Mucosa of rectum (tissue), 2 donors: Measurements from ENCODE around the gene PLD1.
A peak's percentile ranks its signal among the peaks of the same experiment; 100 is the strongest.

Experiments
- H3K27ac ChIP-seq, 2 donors: one replicate each; pipeline ENCODE4 v1.7.0; 2013; ENCODE audit warnings: inconsistent platforms in 2 of 2, low read depth in 2 of 2, low read length in 2 of 2
- H3K27me3 ChIP-seq, 2 donors: one replicate each; pipeline ENCODE4 v1.7.0; 2013; ENCODE audit warnings: low read length in 2 of 2; ENCODE audit not compliant: control insufficient read depth in 2 of 2, insufficient read depth in 2 of 2
- H3K36me3 ChIP-seq, 2 donors: one replicate each; pipeline ENCODE4 v1.7.0; 2013; ENCODE audit warnings: low read length in 2 of 2; ENCODE audit not compliant: control insufficient read depth in 2 of 2, insufficient read depth in 2 of 2
- H3K4me1 ChIP-seq, 2 donors: one replicate each; pipeline ENCODE4 v1.7.0; 2013; ENCODE audit warnings: low read length in 2 of 2, mild to moderate bottlenecking in 1 of 2; ENCODE audit not compliant: control insufficient read depth in 2 of 2, insufficient read depth in 2 of 2
- H3K4me3 ChIP-seq, 2 donors: one replicate each; pipeline ENCODE4 v1.7.0; 2013; ENCODE audit warnings: low read length in 2 of 2
- H3K9ac ChIP-seq, 2 donors: one replicate each; pipeline ENCODE4 v1.7.0; 2013; ENCODE audit warnings: low read length in 2 of 2, low read depth in 1 of 2, mild to moderate bottlenecking in 1 of 2
- H3K9me3 ChIP-seq, 2 donors: one replicate each; pipeline ENCODE4 v1.7.0; 2013; ENCODE audit warnings: low read length in 2 of 2; ENCODE audit not compliant: control insufficient read depth in 2 of 2
- donor health status: healthy.
- donor health status: Normal muscosa, but diverticular disease.

The PLD1 gene

GRCh38 chr3:171775943-171776342 lies 34.3 kb downstream of the PLD1 start:
- peaks cover 7 to 21% of the 10 kb centered on the region in 2 donors for H3K4me1 ChIP-seq
- no peaks in the 10 kb centered on the region for H3K36me3 ChIP-seq
- H3K9me3 ChIP-seq = no peaks in the 10 kb centered on the region
- no peak overlapping the region for H3K4me3 ChIP-seq
- H3K9ac ChIP-seq = no peak overlapping the region
- H3K27me3 ChIP-seq = no peaks in the 10 kb centered on the region
- no peak overlapping the region for H3K27ac ChIP-seq

GRCh38 chr3:171774521-171774920 lies 35.8 kb downstream of the PLD1 start:
- H3K9me3 ChIP-seq = no peaks in the 10 kb centered on the region
- peaks cover 7 to 25% of the 10 kb centered on the region in 2 donors for H3K4me1 ChIP-seq
- no peak overlapping the region for H3K9ac ChIP-seq
- no peaks in the 10 kb centered on the region for H3K27me3 ChIP-seq
- H3K4me3 ChIP-seq = no peak overlapping the region
- no peaks in the 10 kb centered on the region for H3K36me3 ChIP-seq
- H3K27ac ChIP-seq = no peak overlapping the region

GRCh38 chr3:171772427-171773056 lies 37.7 kb downstream of the PLD1 start:
- Histone ChIP-seq H3K36me3 (no peaks in the 10 kb centered on the region), H3K4me1 (peaks cover 7 to 27% of the 10 kb centered on the region in 2 donors), H3K9ac (peak overlapping the region in 1 of 2 donors; percentile 7), H3K27me3 (peaks cover 0 to 2% of the 10 kb centered on the region in 2 donors), H3K27ac (no peak overlapping the region), H3K9me3 (no peaks in the 10 kb centered on the region), H3K4me3 (no peak overlapping the region)

- peaks cover 0 to 2% of the 10 kb centered on the region in 2 donors for H3K27me3 ChIP-seq
- peak overlapping the region; percentile 58 to 75 for H3K27ac ChIP-seq
- H3K9me3 ChIP-seq = no peaks in the 10 kb centered on the region
- H3K4me3 ChIP-seq = peak overlapping the region; percentile 50 to 74
- peak overlapping the region; percentile 54 to 55 for H3K9ac ChIP-seq
- peaks cover 3 to 24% of the 10 kb centered on the region in 2 donors for H3K4me1 ChIP-seq
- H3K36me3 ChIP-seq = no peaks in the 10 kb centered on the region
Measured at GRCh38 chr3:171770689-171771620, 39.3 kb downstream of the PLD1 start.

DNA sequence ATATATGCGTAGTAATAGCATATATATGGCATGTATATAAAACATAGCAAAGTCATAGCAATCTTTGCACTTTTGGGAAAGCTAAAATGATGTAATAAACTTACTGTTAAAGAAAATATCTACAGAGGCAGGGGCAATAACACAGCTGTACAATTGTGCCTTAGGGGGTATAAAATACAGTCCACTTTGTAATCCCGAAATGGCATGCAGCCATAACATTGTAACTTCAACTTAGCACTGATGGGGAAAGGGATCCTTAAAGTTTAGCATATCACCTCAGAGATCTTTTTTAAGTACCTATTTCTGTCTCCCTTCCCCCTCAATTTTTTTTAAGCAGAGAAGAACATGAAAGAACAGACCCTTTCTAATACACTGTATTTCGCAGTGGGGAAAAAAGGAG lies 40.8 kb downstream of the PLD1 start:
- peaks cover 3 to 26% of the 10 kb centered on the region in 2 donors for H3K4me1 ChIP-seq
- no peak overlapping the region for H3K27ac ChIP-seq
- no peaks in the 10 kb centered on the region for H3K36me3 ChIP-seq
- H3K9me3 ChIP-seq = no peaks in the 10 kb centered on the region
- peaks cover 0 to 2% of the 10 kb centered on the region in 2 donors for H3K27me3 ChIP-seq
- no peak overlapping the region for H3K9ac ChIP-seq
- no peak overlapping the region for H3K4me3 ChIP-seq

GRCh38 chr3:171768986-171769385 lies 41.3 kb downstream of the PLD1 start:
- H3K27me3 ChIP-seq = peaks cover 0 to 2% of the 10 kb centered on the region in 2 donors
- no peaks in the 10 kb centered on the region for H3K36me3 ChIP-seq
- H3K4me3 ChIP-seq = peak overlapping the region in 1 of 2 donors; percentile 15
- no peaks in the 10 kb centered on the region for H3K9me3 ChIP-seq
- H3K27ac ChIP-seq = no peak overlapping the region
- no peak overlapping the region for H3K9ac ChIP-seq
- H3K4me1 ChIP-seq = peaks cover 3 to 29% of the 10 kb centered on the region in 2 donors

DNA sequence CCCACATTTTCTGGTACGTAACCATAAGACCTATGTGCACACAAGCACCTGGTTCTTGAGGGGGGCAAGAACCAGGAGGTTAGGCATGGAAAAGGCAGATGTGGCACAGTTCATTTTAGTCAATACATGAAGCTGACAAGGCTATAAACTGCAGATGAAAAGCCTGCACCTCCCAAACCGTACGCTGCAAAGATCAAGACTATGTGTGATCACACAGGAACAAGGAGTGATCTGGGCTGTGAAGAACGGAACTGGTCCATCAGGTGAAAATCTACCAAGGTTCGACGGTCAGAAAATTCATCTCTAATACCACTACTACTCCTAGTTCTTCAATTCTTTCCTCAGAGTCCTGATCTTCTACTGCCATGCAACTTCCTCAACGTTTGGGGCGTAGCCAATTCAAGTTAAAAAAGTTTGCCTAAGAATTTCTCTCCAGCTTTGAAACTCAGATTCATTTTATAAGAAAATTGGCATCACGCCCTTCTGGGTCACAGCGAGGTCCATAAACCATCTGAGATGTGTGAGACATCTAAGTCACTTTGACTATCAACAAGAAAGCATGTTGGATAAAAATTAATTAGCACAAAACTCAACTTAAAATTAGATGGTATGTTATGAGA lies 41.9 kb downstream of the PLD1 start:
- H3K4me3 ChIP-seq = peak overlapping the region in 1 of 2 donors; percentile 15
- H3K9ac ChIP-seq = no peak overlapping the region
- H3K9me3 ChIP-seq = no peaks in the 10 kb centered on the region
- no peak overlapping the region for H3K27ac ChIP-seq
- H3K36me3 ChIP-seq = no peaks in the 10 kb centered on the region
- H3K4me1 ChIP-seq = peaks cover 3 to 29% of the 10 kb centered on the region in 2 donors
- peaks cover 0 to 2% of the 10 kb centered on the region in 2 donors for H3K27me3 ChIP-seq

DNA sequence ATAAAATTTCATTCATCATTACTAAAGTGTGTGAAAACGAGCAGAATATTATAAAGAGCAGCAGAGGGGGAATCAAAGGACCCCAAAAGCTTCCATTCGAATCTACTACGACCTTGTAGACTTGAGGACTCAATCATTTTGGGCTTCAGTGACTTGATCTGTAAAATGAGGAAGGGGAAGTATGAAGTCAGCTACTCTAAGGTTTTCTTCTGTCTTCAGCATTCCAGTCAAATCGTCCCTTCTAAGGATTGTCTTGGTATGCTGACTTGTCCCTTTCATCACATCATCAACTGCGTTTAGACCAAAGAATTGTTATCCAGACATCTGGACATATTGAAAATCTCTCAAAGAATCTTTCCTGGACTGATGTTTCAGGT lies 44.8 kb downstream of the PLD1 start:
- H3K27me3 ChIP-seq = peaks cover 0 to 2% of the 10 kb centered on the region in 2 donors
- H3K4me3 ChIP-seq = no peak overlapping the region
- H3K36me3 ChIP-seq = no peaks in the 10 kb centered on the region
- no peak overlapping the region for H3K27ac ChIP-seq
- peaks cover 1 to 15% of the 10 kb centered on the region in 2 donors for H3K4me1 ChIP-seq
- H3K9me3 ChIP-seq = no peaks in the 10 kb centered on the region
- no peak overlapping the region for H3K9ac ChIP-seq

DNA sequence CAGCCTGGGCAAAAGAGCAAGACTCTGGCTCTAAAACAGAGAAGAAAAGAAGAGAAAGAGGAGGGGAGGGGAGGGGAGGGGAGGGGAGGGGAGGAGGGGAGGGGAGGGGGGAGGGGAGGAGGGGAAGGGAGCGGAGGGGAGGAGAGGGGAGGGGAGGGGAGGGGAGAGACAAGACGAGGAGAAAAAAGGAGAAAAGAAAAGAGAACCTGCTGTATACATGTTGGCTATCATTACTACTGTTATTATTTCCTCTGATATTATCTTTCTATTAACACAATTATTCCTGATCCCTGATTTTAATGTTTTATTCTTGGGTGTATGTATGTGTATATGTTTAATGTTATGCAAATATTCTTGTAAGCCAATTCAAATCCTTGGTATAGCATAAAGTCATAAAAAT lies 46.9 kb downstream of the PLD1 start:
- H3K9me3 ChIP-seq = no peaks in the 10 kb centered on the region
- H3K9ac ChIP-seq = no peak overlapping the region
- no peak overlapping the region for H3K4me3 ChIP-seq
- H3K4me1 ChIP-seq = peaks cover 3 to 10% of the 10 kb centered on the region in 2 donors
- no peaks in the 10 kb centered on the region for H3K36me3 ChIP-seq
- peaks cover 0 to 2% of the 10 kb centered on the region in 2 donors for H3K27me3 ChIP-seq
- H3K27ac ChIP-seq = no peak overlapping the region

- Histone ChIP-seq H3K9ac (no peak overlapping the region), H3K27ac (no peak overlapping the region), H3K4me1 (peaks cover 3 to 6% of the 10 kb centered on the region in 2 donors), H3K9me3 (no peaks in the 10 kb centered on the region), H3K27me3 (no peaks in the 10 kb centered on the region), H3K36me3 (no peaks in the 10 kb centered on the region), H3K4me3 (no peak overlapping the region)
Measured at GRCh38 chr3:171760477-171760876, 49.8 kb downstream of the PLD1 start.
